ENCODE results near the gene C2orf92.

The C2orf92 gene

DNA sequence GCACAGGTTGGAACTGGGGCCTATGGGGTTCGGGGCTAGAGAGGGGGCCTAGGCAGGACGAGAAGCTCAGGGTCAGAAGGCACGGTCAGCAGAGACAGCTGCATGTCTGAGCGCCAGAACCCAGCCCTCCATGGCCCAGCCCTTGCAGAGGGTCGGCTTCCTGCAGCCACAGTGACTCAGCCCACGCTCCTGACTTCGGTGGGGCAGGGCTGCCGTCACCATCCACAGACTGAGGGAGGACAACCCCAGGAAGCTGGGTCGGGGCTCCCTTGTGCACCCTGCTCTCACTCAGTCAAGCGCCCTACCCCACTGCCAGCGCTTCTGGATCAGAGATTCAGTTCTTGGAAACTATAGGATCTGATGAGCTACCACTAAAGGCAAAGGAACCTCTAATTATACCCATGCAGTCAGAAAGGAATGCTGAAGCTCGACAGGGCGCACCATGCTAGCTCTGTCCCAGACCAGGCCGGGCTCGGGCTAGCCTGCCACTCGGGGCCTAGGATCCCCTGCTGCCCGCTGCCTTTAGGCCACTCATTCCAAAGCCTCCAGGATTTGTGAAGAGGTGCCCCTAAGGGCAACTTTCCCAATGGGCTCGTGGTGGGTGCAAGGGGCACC, 8.6 kb upstream of the C2orf92 start:
- no peak for TF ChIP-seq ZNF133 (tag by site-specific recombination; IDR thresholded peaks at IDR 0.05)
- TF ChIP-seq RBAK (tag by site-specific recombination; IDR thresholded peaks at IDR 0.05), result no peak
- no peak for TF ChIP-seq ZFP3 (tag by site-specific recombination; IDR thresholded peaks at IDR 0.05; ENCODE audit: low read depth)
- no peak for TF ChIP-seq OSR2 (tag by site-specific recombination; IDR thresholded peaks at IDR 0.05)
- TF ChIP-seq MEIS1 (CRISPR knock-in tag; IDR thresholded peaks at IDR 0.05; ENCODE audit: borderline replicate concordance), result no peak
- no peak for TF ChIP-seq ZNF175 (tag by site-specific recombination; IDR thresholded peaks at IDR 0.05)
- no peak for TF ChIP-seq ZNF701 (tag by site-specific recombination; IDR thresholded peaks at IDR 0.05)
- no peak for TF ChIP-seq ZNF324 (tag by site-specific recombination; IDR thresholded peaks at IDR 0.05)
- TF ChIP-seq PRDM1 (tag by site-specific recombination; IDR thresholded peaks at IDR 0.05), result no peak
- no peak for TF ChIP-seq SP7 (tag by site-specific recombination; IDR thresholded peaks at IDR 0.05)
- TF ChIP-seq SP3 (tag by site-specific recombination; IDR thresholded peaks at IDR 0.05), result no peak
- TF ChIP-seq, protein P1, sequence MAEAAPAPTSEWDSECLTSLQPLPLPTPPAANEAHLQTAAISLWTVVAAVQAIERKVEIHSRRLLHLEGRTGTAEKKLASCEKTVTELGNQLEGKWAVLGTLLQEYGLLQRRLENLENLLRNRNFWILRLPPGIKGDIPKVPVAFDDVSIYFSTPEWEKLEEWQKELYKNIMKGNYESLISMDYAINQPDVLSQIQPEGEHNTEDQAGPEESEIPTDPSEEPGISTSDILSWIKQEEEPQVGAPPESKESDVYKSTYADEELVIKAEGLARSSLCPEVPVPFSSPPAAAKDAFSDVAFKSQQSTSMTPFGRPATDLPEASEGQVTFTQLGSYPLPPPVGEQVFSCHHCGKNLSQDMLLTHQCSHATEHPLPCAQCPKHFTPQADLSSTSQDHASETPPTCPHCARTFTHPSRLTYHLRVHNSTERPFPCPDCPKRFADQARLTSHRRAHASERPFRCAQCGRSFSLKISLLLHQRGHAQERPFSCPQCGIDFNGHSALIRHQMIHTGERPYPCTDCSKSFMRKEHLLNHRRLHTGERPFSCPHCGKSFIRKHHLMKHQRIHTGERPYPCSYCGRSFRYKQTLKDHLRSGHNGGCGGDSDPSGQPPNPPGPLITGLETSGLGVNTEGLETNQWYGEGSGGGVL (tag by site-specific recombination; IDR thresholded peaks at IDR 0.05), result no peak
- no peak for TF ChIP-seq ZNF37A (tag by site-specific recombination; IDR thresholded peaks at IDR 0.05)
- Histone ChIP-seq H3K4me3 (ENCODE audit: low read depth, low read length) (no peak overlapping the region), H3K9me3 (ENCODE audit: control insufficient read depth, insufficient read depth, low read depth, low read length) (no peaks in the 10 kb centered on the region), H3K36me3 (ENCODE audit: control insufficient read depth in 2 of 2, insufficient read depth in 1 of 2, low read length in 2 of 2) (peaks cover 0 to 53% of the 10 kb centered on the region in 2 experiments; a peak in 2 of 3 replicates), H3K4me1 (ENCODE audit: control insufficient read depth, insufficient read depth, low read length) (0 out of 2 replicates have a peak, but pooled peaks cover 2% of the 10 kb centered on the region), H3K27ac (ENCODE audit: extremely low read depth, low read depth, low read length) (no peak overlapping the region)
- ChIA-PET POLR2A (interaction anchor here (7.6 kb wide), 1 partner anchor 12 kb away, joined by 183 read pairs; the partner anchor contains the start of gene COX5B), CTCF (interaction anchor here (0.6 to 1.6 kb wide), 3 partner anchors 10 to 70 kb away, joined by 3 to 6 read pairs (median 4); no protein-coding TSS in a partner anchor)

DNA sequence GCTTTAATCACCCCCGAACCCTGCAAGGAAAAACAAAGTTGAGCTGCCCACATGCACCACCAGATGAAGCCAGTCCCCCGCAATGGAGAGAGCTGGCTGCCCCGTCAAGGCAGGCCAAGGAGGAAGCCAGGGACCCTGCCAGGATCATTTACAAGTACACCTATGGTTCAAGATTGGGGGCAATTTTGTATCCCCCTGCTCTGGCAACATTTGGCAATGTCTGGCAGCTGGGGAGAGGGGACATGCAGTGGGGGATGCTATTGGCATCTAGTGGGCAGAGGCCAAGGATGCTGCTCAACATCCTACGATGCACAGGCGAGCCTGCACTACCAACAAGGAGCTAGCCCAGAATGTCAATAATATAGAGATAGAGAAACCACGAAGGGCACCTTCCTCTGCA, 7.6 kb upstream of the C2orf92 start:
- ChIA-PET CTCF (interaction anchor here (0.7 to 1.4 kb wide), 4 partner anchors 8 to 549 kb away, joined by 3 to 7 read pairs (median 5); partner anchors contain the start of gene ANKRD36), POLR2A (interaction anchor here (0.9 to 7.6 kb wide), 2 partner anchors 13 to 73 kb away, joined by 3 to 183 read pairs; partner anchors contain the start of gene COX5B)
- Histone ChIP-seq H3K9me3 (ENCODE audit: control insufficient read depth, insufficient read depth, low read depth, low read length) (no peaks in the 10 kb centered on the region), H3K36me3 (ENCODE audit: control insufficient read depth in 2 of 2, insufficient read depth in 1 of 2, low read length in 2 of 2) (peaks cover 0 to 42% of the 10 kb centered on the region in 2 experiments; a peak in 2 of 3 replicates), H3K4me1 (ENCODE audit: control insufficient read depth, insufficient read depth, low read length) (0 out of 2 replicates have a peak, but pooled peaks cover 2% of the 10 kb centered on the region), H3K4me3 (ENCODE audit: low read depth, low read length) (no peak overlapping the region), H3K27ac (ENCODE audit: extremely low read depth, low read depth, low read length) (no peak overlapping the region)
- TF ChIP-seq ZFP69B (tag by site-specific recombination; IDR thresholded peaks at IDR 0.05) (no peak), REPIN1 (tag by site-specific recombination; IDR thresholded peaks at IDR 0.05; ENCODE audit: low read depth) (no peak), ZNF621 (tag by site-specific recombination; IDR thresholded peaks at IDR 0.05) (no peak), ZNF707 (tag by site-specific recombination; IDR thresholded peaks at IDR 0.05) (no peak), MZF1 (tag by site-specific recombination; IDR thresholded peaks at IDR 0.05; ENCODE audit: borderline replicate concordance) (no peak), ZNF175 (tag by site-specific recombination; IDR thresholded peaks at IDR 0.05) (no peak), ZNF416 (tag by site-specific recombination; IDR thresholded peaks at IDR 0.05) (no peak), ZNF670 (tag by site-specific recombination; IDR thresholded peaks at IDR 0.05; ENCODE audit: low read depth) (no peak), ZNF664 (tag by site-specific recombination; IDR thresholded peaks at IDR 0.05) (no peak), ZNF544 (tag by site-specific recombination; IDR thresholded peaks at IDR 0.05) (no peak), ZBTB48 (tag by site-specific recombination; IDR thresholded peaks at IDR 0.05) (no peak), ZNF843 (tag by site-specific recombination; IDR thresholded peaks at IDR 0.05) (no peak), ZXDB (tag by site-specific recombination; IDR thresholded peaks at IDR 0.05) (no peak), KLF9 (tag by site-specific recombination; IDR thresholded peaks at IDR 0.05; ENCODE audit: low read depth) (no peak), ZNF138 (tag by site-specific recombination; IDR thresholded peaks at IDR 0.05; ENCODE audit: borderline replicate concordance) (no peak)
- TF ChIP-seq, protein P2, sequence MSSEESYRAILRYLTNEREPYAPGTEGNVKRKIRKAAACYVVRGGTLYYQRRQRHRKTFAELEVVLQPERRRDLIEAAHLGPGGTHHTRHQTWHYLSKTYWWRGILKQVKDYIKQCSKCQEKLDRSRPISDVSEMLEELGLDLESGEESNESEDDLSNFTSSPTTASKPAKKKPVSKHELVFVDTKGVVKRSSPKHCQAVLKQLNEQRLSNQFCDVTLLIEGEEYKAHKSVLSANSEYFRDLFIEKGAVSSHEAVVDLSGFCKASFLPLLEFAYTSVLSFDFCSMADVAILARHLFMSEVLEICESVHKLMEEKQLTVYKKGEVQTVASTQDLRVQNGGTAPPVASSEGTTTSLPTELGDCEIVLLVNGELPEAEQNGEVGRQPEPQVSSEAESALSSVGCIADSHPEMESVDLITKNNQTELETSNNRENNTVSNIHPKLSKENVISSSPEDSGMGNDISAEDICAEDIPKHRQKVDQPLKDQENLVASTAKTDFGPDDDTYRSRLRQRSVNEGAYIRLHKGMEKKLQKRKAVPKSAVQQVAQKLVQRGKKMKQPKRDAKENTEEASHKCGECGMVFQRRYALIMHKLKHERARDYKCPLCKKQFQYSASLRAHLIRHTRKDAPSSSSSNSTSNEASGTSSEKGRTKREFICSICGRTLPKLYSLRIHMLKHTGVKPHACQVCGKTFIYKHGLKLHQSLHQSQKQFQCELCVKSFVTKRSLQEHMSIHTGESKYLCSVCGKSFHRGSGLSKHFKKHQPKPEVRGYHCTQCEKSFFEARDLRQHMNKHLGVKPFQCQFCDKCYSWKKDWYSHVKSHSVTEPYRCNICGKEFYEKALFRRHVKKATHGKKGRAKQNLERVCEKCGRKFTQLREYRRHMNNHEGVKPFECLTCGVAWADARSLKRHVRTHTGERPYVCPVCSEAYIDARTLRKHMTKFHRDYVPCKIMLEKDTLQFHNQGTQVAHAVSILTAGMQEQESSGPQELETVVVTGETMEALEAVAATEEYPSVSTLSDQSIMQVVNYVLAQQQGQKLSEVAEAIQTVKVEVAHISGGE (tag by site-specific recombination; conservative IDR thresholded peaks at IDR 0.05; ENCODE audit: low read depth), result no peak
